ENCODE measurements around the gene CAPS.

The CAPS gene

DNA sequence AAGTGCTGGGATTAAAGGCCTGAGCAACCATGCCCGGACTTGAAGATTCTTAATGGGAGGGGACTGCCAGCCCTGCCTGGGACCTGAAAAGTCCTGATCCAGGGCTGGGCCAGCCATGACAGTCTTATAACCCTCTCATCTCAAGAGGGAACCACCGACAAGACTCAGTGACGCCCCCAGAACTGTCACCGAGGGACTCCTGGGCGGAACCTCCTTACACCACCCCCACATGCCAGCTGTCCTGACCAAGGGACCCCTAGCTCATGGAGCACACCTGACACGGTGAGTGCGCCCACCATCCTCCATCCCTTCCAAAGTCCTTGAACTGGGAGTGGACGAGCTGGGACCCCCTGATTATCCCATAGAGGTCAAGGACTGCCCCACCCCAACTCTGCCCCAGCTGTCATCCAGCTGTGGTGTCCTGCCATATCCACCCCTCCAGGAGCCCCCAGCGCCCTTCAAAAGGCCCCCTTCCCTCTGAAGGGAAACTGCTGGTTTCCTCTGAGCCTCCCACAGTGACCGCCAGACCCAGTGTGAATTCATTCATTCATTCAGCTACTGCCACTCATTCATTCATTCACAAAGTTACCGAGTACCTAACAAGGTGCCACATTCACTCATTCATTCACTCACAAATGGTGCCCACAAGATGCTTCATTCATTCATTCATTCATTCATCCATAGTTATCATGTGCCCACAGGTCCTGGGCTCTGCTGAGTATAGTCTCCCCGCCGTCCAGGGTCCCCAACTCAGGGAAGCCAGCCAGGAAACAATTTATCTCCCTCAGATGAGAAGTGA, 14.1 kb upstream of the CAPS start:
- H3K79me2 ChIP-seq (ENCODE audit: insufficient read depth, low read length), result peaks cover 54% of the 10 kb centered on the region
- TF ChIP-seq, protein P1, sequence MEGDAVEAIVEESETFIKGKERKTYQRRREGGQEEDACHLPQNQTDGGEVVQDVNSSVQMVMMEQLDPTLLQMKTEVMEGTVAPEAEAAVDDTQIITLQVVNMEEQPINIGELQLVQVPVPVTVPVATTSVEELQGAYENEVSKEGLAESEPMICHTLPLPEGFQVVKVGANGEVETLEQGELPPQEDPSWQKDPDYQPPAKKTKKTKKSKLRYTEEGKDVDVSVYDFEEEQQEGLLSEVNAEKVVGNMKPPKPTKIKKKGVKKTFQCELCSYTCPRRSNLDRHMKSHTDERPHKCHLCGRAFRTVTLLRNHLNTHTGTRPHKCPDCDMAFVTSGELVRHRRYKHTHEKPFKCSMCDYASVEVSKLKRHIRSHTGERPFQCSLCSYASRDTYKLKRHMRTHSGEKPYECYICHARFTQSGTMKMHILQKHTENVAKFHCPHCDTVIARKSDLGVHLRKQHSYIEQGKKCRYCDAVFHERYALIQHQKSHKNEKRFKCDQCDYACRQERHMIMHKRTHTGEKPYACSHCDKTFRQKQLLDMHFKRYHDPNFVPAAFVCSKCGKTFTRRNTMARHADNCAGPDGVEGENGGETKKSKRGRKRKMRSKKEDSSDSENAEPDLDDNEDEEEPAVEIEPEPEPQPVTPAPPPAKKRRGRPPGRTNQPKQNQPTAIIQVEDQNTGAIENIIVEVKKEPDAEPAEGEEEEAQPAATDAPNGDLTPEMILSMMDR (IDR thresholded peaks at IDR 0.05; ENCODE audit: borderline replicate concordance, extremely low read depth, low read length, poor library complexity, severe bottlenecking), result no peak
- no peak for TF ChIP-seq EZH2 (IDR thresholded peaks at IDR 0.05; ENCODE audit: borderline replicate concordance, low read depth, low read length, severe bottlenecking)
- no peak overlapping the region for H3K4me2 ChIP-seq (ENCODE audit: insufficient read depth, low read length)
- H3K27me3 ChIP-seq (ENCODE audit: insufficient read depth, low read length, poor library complexity), result no peaks in the 10 kb centered on the region
- ATAC-seq (ENCODE audit: insufficient read depth, low read depth), result no peak
- H3K4me1 ChIP-seq (ENCODE audit: insufficient read depth, low read length), result peaks cover 23% of the 10 kb centered on the region
- H4K20me1 ChIP-seq (ENCODE audit: insufficient read depth, low read length), result peaks cover 60% of the 10 kb centered on the region
- DNase-seq, result no peak
- peaks cover 39% of the 10 kb centered on the region for H3K36me3 ChIP-seq (ENCODE audit: insufficient read depth, low read length)
- H3K4me3 ChIP-seq (ENCODE audit: low read depth in 1 of 2, low read length in 2 of 2), result no peak overlapping the region
- no peak overlapping the region for H3K27ac ChIP-seq (ENCODE audit: low read length)
- H3K9me3 ChIP-seq (ENCODE audit: insufficient read depth, low read length, severe bottlenecking), result no peaks in the 10 kb centered on the region
- H2AFZ ChIP-seq (ENCODE audit: low read depth, low read length), result no peak overlapping the region
- H3K9ac ChIP-seq (ENCODE audit: low read depth, low read length), result no peak overlapping the region

DNA sequence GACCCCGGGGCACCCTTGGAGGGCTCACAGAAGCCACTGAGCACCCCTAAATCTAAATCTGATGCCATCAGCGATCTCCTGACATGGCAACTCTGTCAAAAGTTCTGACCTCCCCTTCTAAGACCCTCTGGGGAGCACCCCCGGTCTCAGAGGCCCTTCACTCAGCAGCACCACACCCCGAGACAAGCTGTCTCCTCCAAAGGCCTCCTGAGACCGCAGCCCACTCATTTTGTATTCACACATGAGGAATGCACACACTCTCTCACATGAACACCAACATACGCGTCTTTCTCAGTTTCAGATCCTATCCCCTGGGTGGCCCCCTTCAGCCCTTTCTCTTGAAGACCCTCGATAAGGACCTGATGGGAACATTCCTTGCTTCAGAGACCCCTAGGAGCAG, 13.1 kb upstream of the CAPS start:
- peaks cover 29% of the 10 kb centered on the region for H3K36me3 ChIP-seq (ENCODE audit: insufficient read depth, low read length)
- peaks cover 62% of the 10 kb centered on the region for H3K79me2 ChIP-seq (ENCODE audit: insufficient read depth, low read length)
- DNase-seq, result no peak
- peak overlapping the region; percentile 19; the same call in 1 of the 2 replicates for H3K4me2 ChIP-seq (ENCODE audit: insufficient read depth, low read length)
- no peak overlapping the region for H2AFZ ChIP-seq (ENCODE audit: low read depth, low read length)
- TF ChIP-seq, protein P1 (IDR thresholded peaks at IDR 0.05; ENCODE audit: borderline replicate concordance, extremely low read depth, low read length, poor library complexity, severe bottlenecking), result no peak
- TF ChIP-seq EZH2 (IDR thresholded peaks at IDR 0.05; ENCODE audit: borderline replicate concordance, low read depth, low read length, severe bottlenecking), result no peak
- H3K27me3 ChIP-seq (ENCODE audit: insufficient read depth, low read length, poor library complexity), result no peaks in the 10 kb centered on the region
- peaks cover 33% of the 10 kb centered on the region for H3K4me1 ChIP-seq (ENCODE audit: insufficient read depth, low read length)
- no peak overlapping the region for H3K27ac ChIP-seq (ENCODE audit: low read length)
- no peak overlapping the region for H3K4me3 ChIP-seq (ENCODE audit: low read depth in 1 of 2, low read length in 2 of 2)
- no peak for ATAC-seq (ENCODE audit: insufficient read depth, low read depth)
- no peaks in the 10 kb centered on the region for H3K9me3 ChIP-seq (ENCODE audit: insufficient read depth, low read length, severe bottlenecking)
- H4K20me1 ChIP-seq (ENCODE audit: insufficient read depth, low read length), result peaks cover 50% of the 10 kb centered on the region
- no peak overlapping the region for H3K9ac ChIP-seq (ENCODE audit: low read depth, low read length)

DNA sequence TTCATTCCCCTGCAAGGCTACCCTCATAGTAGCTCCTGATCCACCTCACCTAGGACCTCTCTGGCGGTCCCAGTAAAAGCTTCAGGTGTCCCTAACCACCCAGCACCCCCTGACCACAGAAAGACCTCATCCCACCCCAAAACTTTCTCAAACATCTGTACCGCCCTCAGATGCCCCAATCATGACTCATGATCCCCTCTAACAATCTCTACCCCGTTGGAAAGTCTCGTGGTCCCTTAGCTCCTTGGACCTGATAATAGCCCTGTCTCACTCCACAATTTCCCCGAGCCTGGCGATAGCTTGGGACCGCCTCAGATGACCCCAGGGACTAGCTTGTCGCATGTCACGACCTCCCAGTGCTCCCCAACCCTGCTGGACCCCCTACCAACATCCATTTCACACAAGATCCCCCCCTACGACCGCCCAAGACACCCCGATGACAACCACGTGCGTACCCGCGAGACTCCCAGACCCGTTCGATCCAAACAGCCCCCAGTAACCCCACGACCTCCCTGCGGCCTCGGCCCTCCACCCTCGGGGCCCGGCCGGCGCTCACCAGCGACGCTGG, 10.9 kb upstream of the CAPS start:
- no peak for ATAC-seq (ENCODE audit: insufficient read depth, low read depth)
- peak overlapping the region; percentile 82 for H3K27ac ChIP-seq (ENCODE audit: low read length)
- DNase-seq, result no peak
- peak overlapping the region; percentile 80 for H2AFZ ChIP-seq (ENCODE audit: low read depth, low read length)
- H3K4me1 ChIP-seq (ENCODE audit: insufficient read depth, low read length), result peaks cover 38% of the 10 kb centered on the region
- H3K4me3 ChIP-seq (ENCODE audit: low read depth in 1 of 2, low read length in 2 of 2), result peak overlapping the region; percentile 65 to 84
- H3K27me3 ChIP-seq (ENCODE audit: insufficient read depth, low read length, poor library complexity), result no peaks in the 10 kb centered on the region
- H3K9me3 ChIP-seq (ENCODE audit: insufficient read depth, low read length, severe bottlenecking), result no peaks in the 10 kb centered on the region
- peaks cover 56% of the 10 kb centered on the region for H3K79me2 ChIP-seq (ENCODE audit: insufficient read depth, low read length)
- H4K20me1 ChIP-seq (ENCODE audit: insufficient read depth, low read length), result peaks cover 31% of the 10 kb centered on the region
- H3K9ac ChIP-seq (ENCODE audit: low read depth, low read length), result peak overlapping the region; percentile 89
- peaks cover 12% of the 10 kb centered on the region for H3K36me3 ChIP-seq (ENCODE audit: insufficient read depth, low read length)
- H3K4me2 ChIP-seq (ENCODE audit: insufficient read depth, low read length), result peak overlapping the region; percentile 76
- TF ChIP-seq, protein P1 (IDR thresholded peaks at IDR 0.05; ENCODE audit: borderline replicate concordance, extremely low read depth, low read length, poor library complexity, severe bottlenecking), result no peak
- no peak for TF ChIP-seq EZH2 (IDR thresholded peaks at IDR 0.05; ENCODE audit: borderline replicate concordance, low read depth, low read length, severe bottlenecking)

All from DND-41 (cell line).